Gastrocnemius medialis (tissue), 4 donors: ENCODE data around the gene KIF1B. TPM values are rescaled to one million over a fixed set of nuclear protein-coding genes. Genes with fewer than 3 reads are reported as not detected.

Experiments
- ATAC-seq, 2 donors: fragments of 150-250 bp; one replicate each; pipeline ENCODE4 v1.9.1; 2016
- DNase-seq, 2 donors: peaks; one replicate each; pipeline ENCODE4 v3.0.0-alpha.2; 2019
- H3K27ac ChIP-seq, 4 donors: fragments of 200-600 bp; sonication (generic); 1 replicate in 1 of 4; 2 replicates in 3 of 4; pipeline ENCODE4 v1.5.1; 2016 to 2018; ENCODE audit warnings: mild to moderate bottlenecking in 2 of 4, moderate library complexity in 1 of 4
- H3K27me3 ChIP-seq, 3 donors: fragments of 200-600 bp; sonication (generic) in 2 of 3; 1 replicate in 1 of 3; 2 replicates in 2 of 3; pipeline versions ENCODE4 v1.5.1 to v1.6.0; 2016 to 2019; ENCODE audit warnings: mild to moderate bottlenecking in 1 of 3, moderate library complexity in 1 of 3
- H3K36me3 ChIP-seq, 2 donors: fragments of 200-600 bp; sonication (generic) in 1 of 2; one replicate each; pipeline ENCODE4 v1.5.1; 2017 to 2018
- H3K4me1 ChIP-seq, 2 donors: fragments of 200-600 bp; sonication (generic) in 1 of 2; one replicate each; pipeline ENCODE4 v1.5.1; 2016 to 2017; ENCODE audit warnings: mild to moderate bottlenecking in 2 of 2
- H3K4me3 ChIP-seq, 4 donors: fragments of 200-600 bp; sonication (generic) in 3 of 4; 1 replicate in 1 of 4; 2 replicates in 3 of 4; pipeline ENCODE4 v1.5.1; 2016 to 2019; ENCODE audit warnings: mild to moderate bottlenecking in 2 of 4
- H3K9me3 ChIP-seq, 3 donors: fragments of 200-600 bp; sonication (generic) in 2 of 3; 1 replicate in 1 of 3; 2 replicates in 2 of 3; pipeline ENCODE4 v1.5.1; 2016 to 2019
- CTCF ChIP-seq, 5 experiments: fragments of 450-650 bp in 3 of 5; fragments of 200-600 bp in 2 of 5; sonication (generic) in 2 of 5; IDR thresholded peaks in 4 of 5; conservative IDR thresholded peaks in 1 of 5; 1 replicate in 4 of 5; 2 replicates in 1 of 5; pipeline ENCODE4 v1.5.1; 2016 to 2019; ENCODE audit warnings: antibody characterized with exemption in 5 of 5, mild to moderate bottlenecking in 3 of 5, moderate library complexity in 3 of 5
- POLR2A ChIP-seq, 2 donors: fragments of 450-650 bp; IDR thresholded peaks; one replicate each; pipeline ENCODE4 v1.6.1; 2017; ENCODE audit warnings: antibody characterized with exemption in 2 of 2, mild to moderate bottlenecking in 2 of 2, moderate library complexity in 2 of 2
- in situ Hi-C, 4 donors: fragments of 200-750 bp; cut with MboI; loops; one replicate each; pipeline versions ENCODE4 v1.15.0 to v1.8.0; 2017; ENCODE audit warnings: low sequenced_read_pairs in 4 of 4
- intact Hi-C: fragments of 100-400 bp; cut with DNase I; formaldehyde crosslinking; loops from one replicate; pipeline ENCODE4 v1.15.1; 2023; ENCODE audit warnings: low total_unique reads
- total RNA-seq, 4 donors: library from RNA; depleted of rRNA; stranded (reverse); fragments of >200 nt; gene quantifications; one replicate each; pipeline versions ENCODE4 v1.1.0 to v1.2.3, GENCODE V29; 2016

KIF1B gene
- total RNA-seq, 4 donors from 2014 or later, result 203 to 445 (median 306) TPM

GRCh38 chr1:10181154-10181553 lies 29.2 kb upstream of the KIF1B start:
- Histone ChIP-seq H3K27ac (no peak overlapping the region), H3K4me1 (peaks cover 6 to 20% of the 10 kb centered on the region in 2 donors), H3K4me3 (no peak overlapping the region), H3K36me3 (peaks cover 0 to 33% of the 10 kb centered on the region in 2 donors), H3K27me3 (no peaks in the 10 kb centered on the region), H3K9me3 (no peaks in the 10 kb centered on the region)
- intact Hi-C loops (no loop called here), in situ Hi-C loops (no loop called here)
- TF ChIP-seq POLR2A (IDR thresholded peaks at IDR 0.05) (no peak), CTCF (IDR thresholded peaks at IDR 0.05 in 4 of 5, conservative IDR thresholded peaks at IDR 0.05 in 1 of 5) (no peak)
- ATAC-seq, result no peak
- DNase-seq, result no peak

- intact Hi-C loops, result no loop called here
- no peak for ATAC-seq
- Histone ChIP-seq H3K27me3 (no peaks in the 10 kb centered on the region), H3K36me3 (peaks cover 0 to 13% of the 10 kb centered on the region in 2 donors), H3K4me1 (no peaks in the 10 kb centered on the region), H3K27ac (no peak overlapping the region), H3K4me3 (no peak overlapping the region), H3K9me3 (no peaks in the 10 kb centered on the region)
- TF ChIP-seq CTCF (IDR thresholded peaks at IDR 0.05 in 4 of 5, conservative IDR thresholded peaks at IDR 0.05 in 1 of 5), result no peak
- no peak for TF ChIP-seq POLR2A (IDR thresholded peaks at IDR 0.05)
- DNase-seq, result no peak
- in situ Hi-C loops, result no loop called here
Observed at GRCh38 chr1:10185759-10186158, 24.6 kb upstream of the KIF1B start.

GRCh38 chr1:10186331-10187025 lies 23.9 kb upstream of the KIF1B start:
- Histone ChIP-seq H3K4me3 (no peak overlapping the region), H3K27ac (no peak overlapping the region), H3K4me1 (no peaks in the 10 kb centered on the region), H3K9me3 (no peaks in the 10 kb centered on the region), H3K27me3 (no peaks in the 10 kb centered on the region), H3K36me3 (peaks cover 0 to 5% of the 10 kb centered on the region in 2 donors)
- TF ChIP-seq CTCF (IDR thresholded peaks at IDR 0.05 in 4 of 5, conservative IDR thresholded peaks at IDR 0.05 in 1 of 5) (no peak), POLR2A (IDR thresholded peaks at IDR 0.05) (no peak)
- in situ Hi-C loops (no loop called here), intact Hi-C loops (no loop called here)
- ATAC-seq, result peak in 1 of 2 donors; percentile 23
- DNase-seq, result no peak

GRCh38 chr1:10187026-10187334 lies 23.4 kb upstream of the KIF1B start:
- Histone ChIP-seq H3K4me1 (no peaks in the 10 kb centered on the region), H3K27me3 (no peaks in the 10 kb centered on the region), H3K27ac (no peak overlapping the region), H3K36me3 (peaks cover 0 to under 1% of the 10 kb centered on the region in 2 donors), H3K9me3 (no peaks in the 10 kb centered on the region), H3K4me3 (no peak overlapping the region)
- DNase-seq, result no peak
- TF ChIP-seq CTCF (IDR thresholded peaks at IDR 0.05 in 4 of 5, conservative IDR thresholded peaks at IDR 0.05 in 1 of 5), result no peak
- TF ChIP-seq POLR2A (IDR thresholded peaks at IDR 0.05), result no peak
- no peak for ATAC-seq
- in situ Hi-C loops (no loop called here), intact Hi-C loops (no loop called here)

GRCh38 chr1:10188133-10188650 lies 22.2 kb upstream of the KIF1B start:
- intact Hi-C loops, result no loop called here
- no peak for TF ChIP-seq POLR2A (IDR thresholded peaks at IDR 0.05)
- TF ChIP-seq CTCF (IDR thresholded peaks at IDR 0.05 in 4 of 5, conservative IDR thresholded peaks at IDR 0.05 in 1 of 5), result no peak
- ATAC-seq (no peak), DNase-seq (no peak)
- H3K4me3 ChIP-seq, result no peak overlapping the region
- no peaks in the 10 kb centered on the region for H3K9me3 ChIP-seq
- no peaks in the 10 kb centered on the region for H3K36me3 ChIP-seq
- H3K27ac ChIP-seq, result no peak overlapping the region
- no peaks in the 10 kb centered on the region for H3K4me1 ChIP-seq
- H3K27me3 ChIP-seq, result no peaks in the 10 kb centered on the region
- in situ Hi-C loops, result no loop called here
